HG02610 (cell line): ENCODE results near the gene TANGO2.

Experiments used
- ATAC-seq: cut with Tn5 transposase; IDR thresholded peaks from one replicate; pipeline ENCODE4 v1.9.1; 2021; ENCODE audit warnings: mild to moderate bottlenecking, moderate library complexity; ENCODE audit not compliant: unreplicated experiment

TANGO2 gene

GRCh38 chr22:20039683-20040325, 18.9 kb downstream of the TANGO2 start:
- ATAC-seq = no peak

- no peak for ATAC-seq
Measured at GRCh38 chr22:20040327-20041200, 19.7 kb downstream of the TANGO2 start.

GRCh38 chr22:20043057-20043996, 22.4 kb downstream of the TANGO2 start:
- no peak for ATAC-seq

- no peak for ATAC-seq
Measured at GRCh38 chr22:20043997-20044342, 23.1 kb downstream of the TANGO2 start.

GRCh38 chr22:20044495-20045151, 23.7 kb downstream of the TANGO2 start:
- ATAC-seq = no peak

- no peak for ATAC-seq
Measured at GRCh38 chr22:20046730-20047129, 25.8 kb downstream of the TANGO2 start.

- no peak for ATAC-seq
Measured at GRCh38 chr22:20051927-20052308, 31.0 kb downstream of the TANGO2 start.

- no peak for ATAC-seq
Measured at GRCh38 chr22:20052309-20053259, 31.7 kb downstream of the TANGO2 start.

- ATAC-seq = no peak
Measured at GRCh38 chr22:20053407-20054033, 32.6 kb downstream of the TANGO2 start.

GRCh38 chr22:20054034-20054427, 33.1 kb downstream of the TANGO2 start:
- no peak for ATAC-seq

GRCh38 chr22:20054485-20054884, 33.6 kb downstream of the TANGO2 start:
- ATAC-seq = no peak

GRCh38 chr22:20055144-20055543, 34.2 kb downstream of the TANGO2 start:
- ATAC-seq = no peak

- no peak for ATAC-seq
Measured at GRCh38 chr22:20055654-20056053, 34.7 kb downstream of the TANGO2 start.

GRCh38 chr22:20056161-20056560, 35.3 kb downstream of the TANGO2 start:
- no peak for ATAC-seq

- ATAC-seq = no peak
Measured at GRCh38 chr22:20056696-20057386, 35.9 kb downstream of the TANGO2 start.

- ATAC-seq = no peak
Measured at GRCh38 chr22:20057596-20058268, 36.8 kb downstream of the TANGO2 start.

- ATAC-seq = no peak
Measured at GRCh38 chr22:20058989-20059770, 38.3 kb downstream of the TANGO2 start.
